OCI-LY3 (cell line): ENCODE measurements around the gene EML4.

Source experiments
- H2AFZ ChIP-seq: fragments of 200-600, 300-600 bp; shearing (Covaris generic); 2 replicates; pipeline ENCODE4 v1.6.0; 2014; ENCODE audit warnings: antibody characterized with exemption, low read depth, low read length
- H3K27ac ChIP-seq: fragments of 200-600, 300-600 bp; sonication (generic); 2 replicates; pipeline ENCODE4 v1.5.1; 2014; ENCODE audit warnings: mild to moderate bottlenecking, low read length, moderate library complexity, mixed read lengths
- H3K27me3 ChIP-seq: fragments of 200-600, 300-600 bp; sonication (generic); 2 replicates; pipeline ENCODE4 v1.6.1; 2014; ENCODE audit warnings: low read depth, low read length, mixed read lengths
- H3K36me3 ChIP-seq: fragments of 200-600, 300-600 bp; sonication (generic); replicated peaks from 2 replicates; pipeline ENCODE3; 2014; ENCODE audit warnings: low read depth, low read length, mixed read lengths
- H3K4me1 ChIP-seq: fragments of 300-600, 200-600 bp; sonication (generic); 2 replicates; pipeline ENCODE4 v1.6.1; 2014; ENCODE audit warnings: low read length, mixed read lengths
- H3K4me2 ChIP-seq: fragments of 200-600, 300-600 bp; sonication (generic); 2 replicates; pipeline ENCODE4 v1.6.1; 2014; ENCODE audit warnings: low read length, mixed read lengths
- H3K4me3 ChIP-seq: fragments of 300-600, 200-600 bp; sonication (generic); 2 replicates; pipeline ENCODE4 v1.5.1; 2014; ENCODE audit warnings: antibody characterized with exemption, mild to moderate bottlenecking, low read length, moderate library complexity
- H3K79me2 ChIP-seq: fragments of 300-600, 200-600 bp; shearing (Covaris generic); 2 replicates; pipeline ENCODE4 v1.6.1; 2014; ENCODE audit warnings: mild to moderate bottlenecking, low read length, mixed read lengths
- H3K9ac ChIP-seq: fragments of 300-600, 200-600 bp; shearing (Covaris generic); 2 replicates; pipeline ENCODE4 v1.6.0; 2014; ENCODE audit warnings: mild to moderate bottlenecking, low read length, moderate library complexity
- H3K9me3 ChIP-seq: fragments of 200-600, 300-600 bp; shearing (Covaris generic); 2 replicates; pipeline ENCODE4 v1.6.1; 2014; ENCODE audit warnings: low read length, mixed read lengths; ENCODE audit not compliant: insufficient read depth
- H4K20me1 ChIP-seq: fragments of 200-600, 300-600 bp; sonication (generic); 2 replicates; pipeline ENCODE4 v1.6.1; 2016; ENCODE audit warnings: low read length, mixed read lengths; ENCODE audit not compliant: insufficient read depth
- CTCF ChIP-seq: fragments of 200-600, 300-600 bp; sonication (generic); IDR thresholded peaks from 2 replicates; pipeline ENCODE4 v1.5.1; 2014; ENCODE audit warnings: antibody characterized with exemption, low read length, low read depth
- EZH2phosphoT487 ChIP-seq: fragments of 200-600 bp; shearing (Covaris generic); IDR thresholded peaks from 2 replicates; pipeline ENCODE4 v1.6.1; 2018; ENCODE audit warnings: antibody characterized with exemption, mixed run types, low read depth

The EML4 gene

GRCh38 chr2:42252464-42252863, 83.3 kb downstream of the EML4 start:
- H3K4me3 ChIP-seq = no peak overlapping the region

DNA sequence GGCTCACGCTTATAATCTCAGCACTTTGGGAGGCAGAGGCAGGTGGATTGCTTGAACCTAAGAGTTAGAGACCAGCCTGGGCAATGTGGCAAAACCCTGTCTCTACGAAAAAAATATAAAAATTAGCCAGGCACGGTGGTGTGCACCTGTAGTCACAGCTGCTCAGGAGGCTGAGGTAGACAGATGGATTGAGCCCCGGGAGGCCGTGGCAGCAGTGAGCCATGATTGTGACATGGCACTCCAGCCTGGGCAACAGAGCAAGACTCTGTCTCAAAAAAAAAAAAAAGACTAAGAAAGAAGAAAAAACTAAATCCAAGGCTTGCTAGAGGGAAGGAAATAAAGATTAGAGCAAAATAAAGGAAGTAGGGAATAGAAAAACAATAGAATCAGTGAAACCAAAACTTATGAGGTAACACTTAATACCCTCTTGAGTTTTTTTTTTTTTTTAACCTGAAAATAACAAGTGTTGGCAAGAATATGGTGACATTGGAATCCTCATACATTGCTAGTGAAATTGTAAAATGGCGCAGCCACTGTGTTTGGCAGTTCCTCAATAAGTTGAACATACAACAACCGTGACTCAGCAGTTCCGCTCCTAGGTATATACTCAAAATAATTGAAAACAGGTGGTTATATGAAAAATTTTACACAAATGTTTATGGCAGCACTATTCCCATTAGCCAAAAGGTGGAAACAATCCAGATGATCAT, 85.2 kb downstream of the EML4 start:
- Histone ChIP-seq H3K4me3 (no peak overlapping the region), H3K4me2 (no peak overlapping the region), H3K4me1 (peaks cover 12% of the 10 kb centered on the region), H3K36me3 (peaks cover 13% of the 10 kb centered on the region), H3K27me3 (no peaks in the 10 kb centered on the region), H3K9me3 (no peaks in the 10 kb centered on the region), H3K79me2 (0 out of 2 replicates have a peak, but pooled peaks cover 3% of the 10 kb centered on the region), H4K20me1 (peaks cover 6% of the 10 kb centered on the region; the same call in 1 of the 2 replicates), H2AFZ (no peak overlapping the region), H3K9ac (no peak overlapping the region), H3K27ac (no peak overlapping the region)
- TF ChIP-seq CTCF = no peak
- no peak for TF ChIP-seq EZH2phosphoT487

More at GRCh38 chr2:42252464-42252863, 83.3 kb downstream of the EML4 start:
- Histone ChIP-seq H3K9me3 (no peaks in the 10 kb centered on the region), H2AFZ (no peak overlapping the region), H4K20me1 (peaks cover 6% of the 10 kb centered on the region; the same call in 1 of the 2 replicates), H3K79me2 (0 out of 2 replicates have a peak, but pooled peaks cover 3% of the 10 kb centered on the region), H3K27me3 (no peaks in the 10 kb centered on the region), H3K4me1 (peaks cover 12% of the 10 kb centered on the region), H3K27ac (no peak overlapping the region), H3K4me2 (no peak overlapping the region), H3K36me3 (peaks cover 9% of the 10 kb centered on the region), H3K9ac (no peak overlapping the region)
- TF ChIP-seq CTCF = no peak
- TF ChIP-seq EZH2phosphoT487 = no peak

GRCh38 chr2:42256505-42256904, 87.4 kb downstream of the EML4 start:
- TF ChIP-seq EZH2phosphoT487 (no peak), CTCF (no peak)
- Histone ChIP-seq H3K4me3 (no peak overlapping the region), H3K9ac (no peak overlapping the region), H3K4me1 (peaks cover 12% of the 10 kb centered on the region), H3K9me3 (no peaks in the 10 kb centered on the region), H2AFZ (no peak overlapping the region), H3K4me2 (no peak overlapping the region), H3K79me2 (no peaks in the 10 kb centered on the region), H3K27me3 (no peaks in the 10 kb centered on the region), H4K20me1 (peaks cover 4% of the 10 kb centered on the region; the same call in 1 of the 2 replicates), H3K36me3 (peaks cover 15% of the 10 kb centered on the region), H3K27ac (no peak overlapping the region)

GRCh38 chr2:42261518-42262195, 92.5 kb downstream of the EML4 start:
- no peaks in the 10 kb centered on the region for H3K79me2 ChIP-seq
- peaks cover 2% of the 10 kb centered on the region for H3K4me1 ChIP-seq
- H3K27ac ChIP-seq = no peak overlapping the region
- no peaks in the 10 kb centered on the region for H3K27me3 ChIP-seq
- no peak overlapping the region for H3K4me2 ChIP-seq
- H2AFZ ChIP-seq = no peak overlapping the region
- no peaks in the 10 kb centered on the region for H4K20me1 ChIP-seq
- H3K9me3 ChIP-seq = no peaks in the 10 kb centered on the region
- H3K4me3 ChIP-seq = no peak overlapping the region
- TF ChIP-seq EZH2phosphoT487 (no peak), CTCF (no peak)
- peaks cover 10% of the 10 kb centered on the region for H3K36me3 ChIP-seq
- no peak overlapping the region for H3K9ac ChIP-seq
